ENCODE results near the gene PSMA6. TPM values are rescaled to one million over a fixed set of nuclear protein-coding genes. Genes with fewer than 3 reads are reported as not detected.

The PSMA6 gene
- total and polyA plus RNA-seq, 2 of the 8 experiments (the other 6 are each of a cell fraction or from before 2014, with no cell fraction given), result 180 to 238 TPM

GRCh38 chr14:35300228-35300627 is 8.0 kb downstream of the PSMA6 start (continued):
- no peak for TF ChIP-seq CHD7 (IDR thresholded peaks at IDR 0.05; ENCODE audit: insufficient replicate concordance, low read length)
- TF ChIP-seq CTCF (IDR thresholded peaks at IDR 0.05; ENCODE audit: control extremely low read depth in 1 of 3, insufficient read depth in 1 of 3, low read depth in 1 of 3, low read length in 3 of 3), result no peak
- no peak for TF ChIP-seq NRF1 (IDR thresholded peaks at IDR 0.05; ENCODE audit: low read depth, low read length)
- TF ChIP-seq HDAC2 (IDR thresholded peaks at IDR 0.05; ENCODE audit: borderline replicate concordance in 1 of 2, low read depth in 2 of 2, low read length in 2 of 2), result no peak
- no peak for TF ChIP-seq CHD2 (IDR thresholded peaks at IDR 0.05; ENCODE audit: low read length)
- no peak for TF ChIP-seq RBBP5 (IDR thresholded peaks at IDR 0.05; ENCODE audit: borderline replicate concordance, low read depth, low read length)
- TF ChIP-seq SP1 (IDR thresholded peaks at IDR 0.05; ENCODE audit: low read depth, low read length), result no peak
- no peak for TF ChIP-seq E2F6 (IDR thresholded peaks at IDR 0.05)
